ENCODE measurements around the gene ABCB9. TPM values are rescaled to one million over a fixed set of nuclear protein-coding genes. Genes with fewer than 3 reads are reported as not detected.
"Not testable (repeated sequence)": the region's sequence is repeated elsewhere in the genome, so short reads cannot be mapped to it uniquely, and the experiment has no call there.

Gene ABCB9
- total RNA-seq, 1 donor from 2014 or later: 10.7 TPM

- no peak for DNase-seq (ENCODE audit: low read depth, low spot score)
Measured at GRCh38 chr12:122895704-122896636, 70.3 kb downstream of the ABCB9 start, which contains the start of gene VPS37B. TSS of gene VPS37B (minus strand) at chr12:122896124. CDS start at chr12:122896062, 62 bp downstream.

GRCh38 chr12:122895320-122895703, 71.0 kb downstream of the ABCB9 start:
- no peak for DNase-seq (ENCODE audit: low read depth, low spot score)

GRCh38 chr12:122894193-122895121, 71.8 kb downstream of the ABCB9 start:
- DNase-seq (ENCODE audit: low read depth, low spot score): no peak

GRCh38 chr12:122893208-122894153, 72.8 kb downstream of the ABCB9 start:
- DNase-seq (ENCODE audit: low read depth, low spot score): no peak

- DNase-seq (ENCODE audit: low read depth, low spot score): not testable (repeated sequence)
Measured at GRCh38 chr12:122892724-122893123, 73.5 kb downstream of the ABCB9 start.

GRCh38 chr12:122891661-122892525, 74.4 kb downstream of the ABCB9 start:
- no peak for DNase-seq (ENCODE audit: low read depth, low spot score)

GRCh38 chr12:122889761-122890520, 76.3 kb downstream of the ABCB9 start:
- DNase-seq (ENCODE audit: low read depth, low spot score): no peak

- DNase-seq (ENCODE audit: low read depth, low spot score): peak; percentile 88
Measured at GRCh38 chr12:122888232-122888752, 78.0 kb downstream of the ABCB9 start.

GRCh38 chr12:122887819-122888212, 78.4 kb downstream of the ABCB9 start:
- DNase-seq (ENCODE audit: low read depth, low spot score): no peak

- DNase-seq (ENCODE audit: low read depth, low spot score): no peak
Measured at GRCh38 chr12:122886851-122887818, 79.1 kb downstream of the ABCB9 start.

- no peak for DNase-seq (ENCODE audit: low read depth, low spot score)
Measured at GRCh38 chr12:122886161-122886560, 80.1 kb downstream of the ABCB9 start.

- DNase-seq (ENCODE audit: low read depth, low spot score): no peak
Measured at GRCh38 chr12:122884860-122885259, 81.4 kb downstream of the ABCB9 start.

- DNase-seq (ENCODE audit: low read depth, low spot score): no peak
Measured at GRCh38 chr12:122884091-122884826, 82.0 kb downstream of the ABCB9 start.

- no peak for DNase-seq (ENCODE audit: low read depth, low spot score)
Measured at GRCh38 chr12:122882908-122883558, 83.2 kb downstream of the ABCB9 start.

- no peak for DNase-seq (ENCODE audit: low read depth, low spot score)
Measured at GRCh38 chr12:122880668-122881067, 85.6 kb downstream of the ABCB9 start.

- DNase-seq (ENCODE audit: low read depth, low spot score): no peak
Measured at GRCh38 chr12:122880155-122880667, 86.1 kb downstream of the ABCB9 start.
